K562 treated with DMSO at 1 percent for 4 hours (cell line): Measurements from ENCODE around the gene CYB5D1. TPM values are rescaled to one million over a fixed set of nuclear protein-coding genes. Genes with fewer than 3 reads are reported as not detected.

Experiments used
- total RNA-seq: library from RNA; unstranded; fragments of 300-600 nt; gene quantifications from 2 replicates; pipeline ENCODE4 v1.2.3, GENCODE V29; 2022; ENCODE audit not compliant: insufficient read depth

Gene CYB5D1, protein sequence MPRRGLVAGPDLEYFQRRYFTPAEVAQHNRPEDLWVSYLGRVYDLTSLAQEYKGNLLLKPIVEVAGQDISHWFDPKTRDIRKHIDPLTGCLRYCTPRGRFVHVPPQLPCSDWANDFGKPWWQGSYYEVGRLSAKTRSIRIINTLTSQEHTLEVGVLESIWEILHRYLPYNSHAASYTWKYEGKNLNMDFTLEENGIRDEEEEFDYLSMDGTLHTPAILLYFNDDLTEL
- 1.2 and 3.8 TPM in 2 replicates for total RNA-seq

DNA sequence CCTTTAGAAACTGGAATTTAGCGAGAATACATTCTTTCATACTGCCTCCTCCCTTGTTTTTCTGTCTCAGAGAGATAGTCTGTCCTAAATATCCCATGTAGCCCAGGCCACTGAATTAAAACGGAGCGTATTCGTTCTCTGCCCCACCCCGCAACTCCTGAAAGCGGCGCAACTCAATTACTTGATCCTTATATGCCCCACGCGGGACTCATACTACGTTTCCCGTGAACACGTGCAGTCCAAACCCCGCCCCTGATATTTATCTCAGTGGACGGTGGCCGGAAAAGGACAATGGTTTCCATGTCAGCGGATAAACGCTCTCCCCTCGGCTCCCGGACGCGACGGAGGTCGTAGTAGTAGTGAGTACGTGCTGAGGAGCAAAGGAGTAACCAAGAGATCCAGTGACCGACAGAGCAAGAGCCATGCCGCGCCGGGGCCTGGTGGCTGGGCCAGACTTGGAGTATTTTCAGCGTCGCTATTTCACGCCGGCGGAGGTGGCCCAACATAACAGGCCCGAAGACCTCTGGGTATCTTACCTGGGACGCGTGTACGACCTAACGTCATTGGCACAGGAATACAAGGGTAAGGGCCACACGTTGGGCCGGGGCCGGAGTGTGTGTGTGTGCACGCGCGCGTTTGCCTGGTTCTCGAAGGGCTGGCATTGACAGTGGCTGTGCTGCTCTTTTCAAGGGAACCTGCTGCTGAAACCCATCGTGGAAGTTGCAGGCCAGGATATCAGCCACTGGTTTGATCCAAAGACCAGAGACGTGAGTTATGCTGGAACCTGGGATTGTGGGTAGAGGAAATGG lies at the start of gene CYB5D1:
Gene CYB5D1 (plus strand): TSS at position 291 of the 809 bp plus-strand sequence. CDS start 132 bp downstream, at position 423.

DNA sequence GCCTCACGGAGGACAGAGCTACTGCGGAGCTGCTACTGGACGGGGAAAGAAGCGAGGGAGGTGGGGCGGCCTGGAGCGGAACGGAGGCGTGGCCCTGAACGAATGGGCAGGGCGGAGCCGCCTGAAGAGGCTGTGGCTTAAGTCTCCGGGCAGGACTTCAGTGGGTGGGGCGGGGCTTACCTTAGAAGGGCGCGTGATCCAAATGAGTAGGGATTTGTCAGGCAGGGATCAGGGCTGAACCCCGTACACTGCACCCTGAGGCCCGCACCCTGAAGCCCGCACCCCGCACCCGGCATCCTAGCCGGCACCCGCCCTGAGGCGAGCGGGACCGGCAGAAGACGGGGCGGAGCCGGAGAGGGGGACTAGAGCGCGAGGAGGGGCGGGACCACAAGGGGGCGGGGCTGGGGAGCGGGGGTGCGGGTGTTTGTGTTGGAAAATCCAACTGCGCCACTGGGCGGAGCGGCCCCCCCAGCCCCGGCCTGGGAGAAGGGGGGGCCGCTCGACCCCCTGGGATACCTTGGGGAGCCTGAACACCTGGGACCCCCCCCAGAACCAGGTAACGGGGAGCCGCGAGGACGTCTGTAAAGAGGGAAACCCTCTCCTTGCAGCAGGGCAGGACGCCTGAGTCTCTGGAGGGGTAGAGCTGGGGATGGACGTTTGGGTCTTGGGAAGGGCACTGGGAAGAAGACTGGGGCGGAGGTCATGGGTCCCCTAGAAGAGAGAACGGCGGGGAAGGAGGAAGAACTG lies 23.8 kb upstream of the CYB5D1 start, which contains the start of gene KDM6B:
Gene KDM6B (plus strand): TSS at position 423 of the 747 bp plus-strand sequence. CDS start 11,338 bp downstream, outside the sequence.

DNA sequence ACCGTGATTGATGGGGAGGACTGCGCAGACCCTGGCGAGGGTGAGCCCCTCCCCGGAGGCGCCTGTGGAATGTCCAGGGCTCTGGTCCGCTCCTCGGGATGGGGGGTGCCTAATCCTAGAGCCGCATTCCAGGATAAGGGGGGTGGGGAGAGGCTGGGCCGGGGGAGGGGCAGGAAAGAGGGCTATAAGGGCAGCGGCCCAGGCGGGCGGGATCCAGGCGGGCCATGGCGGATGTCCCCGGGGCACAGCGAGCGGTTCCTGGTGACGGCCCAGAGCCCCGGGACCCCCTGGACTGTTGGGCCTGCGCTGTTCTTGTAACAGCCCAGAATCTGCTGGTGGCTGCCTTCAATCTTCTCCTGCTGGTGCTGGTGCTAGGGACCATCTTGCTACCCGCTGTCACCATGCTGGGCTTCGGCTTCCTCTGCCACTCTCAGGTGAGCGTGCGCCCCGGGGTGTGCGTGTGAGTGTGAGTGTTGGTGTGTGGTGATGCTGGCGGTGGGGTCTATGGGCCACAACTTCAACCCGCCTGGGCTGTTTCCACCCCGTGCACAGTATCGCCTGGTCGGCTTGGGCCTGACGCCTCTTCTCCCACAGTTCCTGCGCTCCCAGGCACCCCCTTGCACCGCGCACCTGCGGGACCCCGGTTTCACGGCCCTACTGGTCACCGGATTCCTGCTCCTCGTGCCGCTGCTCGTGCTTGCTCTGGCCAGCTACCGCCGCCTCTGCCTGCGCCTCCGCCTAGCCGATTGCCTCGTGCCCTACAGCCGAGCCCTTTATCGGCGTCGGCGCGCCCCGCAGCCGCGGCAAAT lies 2.7 kb upstream of the CYB5D1 start, which contains the start of gene TMEM88:
Gene TMEM88 (plus strand): TSS at position 216 of the 809 bp plus-strand sequence. CDS start 9 bp downstream, at position 225.

DNA sequence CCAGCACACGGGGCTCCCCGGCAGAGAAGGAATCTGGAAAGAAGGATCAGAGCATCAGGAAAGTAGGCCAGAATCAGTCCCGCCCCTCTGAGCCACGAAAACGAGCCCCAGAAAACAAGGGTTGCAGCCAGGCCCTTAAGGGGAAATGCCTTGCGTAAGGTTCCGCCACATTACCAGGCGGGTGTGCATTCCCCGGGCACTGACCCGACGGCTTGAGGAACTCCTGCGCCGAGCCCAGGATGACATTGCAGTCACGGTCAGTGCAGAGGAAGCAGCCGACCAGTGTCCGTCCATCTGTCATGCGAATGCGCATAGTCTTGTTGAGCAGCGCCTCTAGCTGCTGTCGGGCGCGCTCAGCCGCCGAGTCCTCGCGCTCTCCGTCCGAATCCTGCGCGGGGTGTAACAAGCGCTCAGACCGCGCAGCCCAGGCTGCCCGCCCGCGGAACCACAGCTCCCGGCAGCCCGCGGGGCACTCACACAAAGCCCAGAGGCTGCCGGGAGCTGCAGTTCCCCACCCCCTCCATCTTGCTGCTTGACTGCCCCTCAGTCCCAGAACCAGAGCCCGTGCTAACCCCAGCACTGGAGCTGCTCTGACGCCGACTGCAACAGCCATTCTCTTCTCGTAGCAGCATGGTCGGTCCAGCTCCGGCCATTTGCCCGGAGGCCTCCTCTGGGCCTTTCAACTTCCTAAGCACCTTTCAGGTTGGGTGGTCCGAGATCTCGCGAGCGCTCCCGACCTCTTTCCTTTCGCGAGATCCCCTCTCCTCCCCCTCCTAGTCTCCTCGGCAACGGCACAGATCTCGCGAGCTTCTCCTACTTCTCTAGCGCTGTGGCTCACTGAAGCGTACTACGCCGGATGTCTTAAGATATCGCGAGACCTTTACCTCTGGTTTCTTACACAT lies 741 bp upstream of the CYB5D1 start, which contains the start of gene NAA38:
Gene NAA38 (minus strand): TSS at position 749 of the 902 bp plus-strand sequence. CDS start 96 bp downstream, at position 653.

DNA sequence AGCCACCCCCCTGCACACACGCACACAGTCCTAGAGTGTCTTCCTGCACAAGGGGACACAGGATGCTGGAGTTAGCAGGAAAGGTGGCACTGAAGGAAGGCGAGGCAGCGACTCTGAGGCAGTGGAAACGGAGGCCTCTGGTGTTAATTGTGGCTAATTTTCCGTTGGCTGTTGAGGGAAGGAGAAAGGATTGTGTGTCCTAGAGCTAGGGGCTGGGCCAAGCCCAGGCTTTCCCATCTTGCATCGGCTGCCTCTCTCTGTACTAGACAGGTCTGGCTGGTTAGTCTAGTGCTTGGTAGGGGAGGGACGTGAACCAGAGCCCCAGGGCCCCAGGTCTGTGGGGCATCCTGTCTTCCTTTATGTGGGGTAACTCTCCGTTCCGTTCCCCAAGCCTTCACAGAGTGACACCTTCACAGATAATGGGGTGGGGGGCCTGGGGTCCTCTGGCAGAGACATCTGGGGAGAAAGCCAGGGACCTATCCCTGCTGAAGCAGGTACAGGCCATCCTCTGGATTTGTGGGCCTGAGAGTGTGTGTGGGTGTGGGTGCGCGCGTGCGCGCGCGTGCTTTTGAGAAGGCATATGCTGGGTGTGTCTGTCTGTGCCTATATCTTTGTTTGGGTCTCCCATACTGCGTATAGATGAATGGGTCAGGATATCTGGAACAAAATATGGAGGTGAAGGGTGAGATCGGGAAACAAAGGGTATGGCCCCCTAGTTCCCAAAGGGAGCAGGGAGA lies 30.5 kb downstream of the CYB5D1 start, which contains the start of gene CHD3:
Gene CHD3 (plus strand): TSS at position 606 of the 737 bp plus-strand sequence. CDS start 212 bp downstream, outside the sequence.

Other genes starting within 250 kb of the CYB5D1 start
- gene FXR2, start 243.1 kb upstream of the CYB5D1 start, total RNA-seq = 40.7 and 49.2 TPM in 2 replicates
- gene SAT2, start 230.2 kb upstream of the CYB5D1 start, total RNA-seq = 29.5 and 43.0 TPM in 2 replicates
- not detected in 2 replicates for gene SHBG, start 227.9 kb upstream of the CYB5D1 start, total RNA-seq
- 2.0 and 3.5 TPM in 2 replicates for gene ATP1B2, start 207.1 kb upstream of the CYB5D1 start, total RNA-seq
- gene TP53, start 170.5 kb upstream of the CYB5D1 start, total RNA-seq = 5.5 and 5.8 TPM in 2 replicates
- 29.2 and 33.1 TPM in 2 replicates for gene WRAP53, start 169.5 kb upstream of the CYB5D1 start, total RNA-seq
- gene EFNB3, start 152.8 kb upstream of the CYB5D1 start, total RNA-seq = not detected in 2 replicates
- not detected in 2 replicates for gene DNAH2, start 140.3 kb upstream of the CYB5D1 start, total RNA-seq
- gene KDM6B, start 23.8 kb upstream of the CYB5D1 start, total RNA-seq = 16.3 and 17.1 TPM in 2 replicates
- 1.4 TPM in 1 of 2 replicates, not detected in the other for gene TMEM88, start 2.9 kb upstream of the CYB5D1 start, total RNA-seq
- 27.8 and 29.8 TPM in 2 replicates for gene NAA38, start 444 bp upstream of the CYB5D1 start, total RNA-seq
- gene CHD3, start 30.8 kb downstream of the CYB5D1 start, total RNA-seq = 28.9 and 41.1 TPM in 2 replicates
- 0.99 and 8.4 TPM in 2 replicates for gene RNF227, start 58.3 kb downstream of the CYB5D1 start, total RNA-seq
- gene KCNAB3, start 71.9 kb downstream of the CYB5D1 start, total RNA-seq = 0.51 and 2.6 TPM in 2 replicates
- 103 and 117 TPM in 2 replicates for gene TRAPPC1, start 73.9 kb downstream of the CYB5D1 start, total RNA-seq
- gene CNTROB, start 74.2 kb downstream of the CYB5D1 start, total RNA-seq = 17.7 and 26.8 TPM in 2 replicates
- gene GUCY2D, start 144.6 kb downstream of the CYB5D1 start, total RNA-seq = not detected in 2 replicates
- not detected in 2 replicates for gene ALOX15B, start 181.1 kb downstream of the CYB5D1 start, total RNA-seq
- gene ALOX12B, start 229.7 kb downstream of the CYB5D1 start, total RNA-seq = not detected in 2 replicates